Mesendoderm (in vitro differentiated cells): Measurements from ENCODE around the gene ABLIM3.

Source experiments
- DNase-seq: peaks from one replicate; pipeline ENCODE4 v3.0.0; 2013
- H2AK5ac ChIP-seq: 2 replicates; pipeline ENCODE4 v1.6.1; 2013; ENCODE audit warnings: low read length, inconsistent platforms
- H2BK120ac ChIP-seq: 2 replicates; pipeline ENCODE4 v1.6.1; 2013; ENCODE audit warnings: low read depth, mild to moderate bottlenecking, low read length, moderate library complexity, mixed read lengths
- H2BK15ac ChIP-seq: replicated peaks from 2 replicates; pipeline ENCODE4 v1.6.1; 2013; ENCODE audit warnings: low read depth, mild to moderate bottlenecking, moderate library complexity
- H2BK5ac ChIP-seq: 2 replicates; pipeline ENCODE4 v1.6.1; 2013; ENCODE audit warnings: low read length, inconsistent platforms
- H3K18ac ChIP-seq: 2 replicates; pipeline ENCODE4 v1.6.1; 2013; ENCODE audit warnings: mild to moderate bottlenecking, low read length, mixed read lengths
- H3K23ac ChIP-seq: one replicate; pipeline ENCODE4 v1.6.1; 2013; ENCODE audit warnings: low read length
- H3K27ac ChIP-seq: 2 replicates; pipeline ENCODE4 v1.5.1; 2013; ENCODE audit warnings: low read depth, mild to moderate bottlenecking, inconsistent platforms, low read length, moderate library complexity
- H3K27me3 ChIP-seq: 2 replicates; pipeline ENCODE4 v1.6.1; 2013; ENCODE audit warnings: low read length, control low read depth, mild to moderate bottlenecking, inconsistent platforms; ENCODE audit not compliant: insufficient read depth, poor library complexity
- H3K36me3 ChIP-seq: 2 replicates; pipeline ENCODE4 v1.6.1; 2013; ENCODE audit warnings: low read length, inconsistent platforms; ENCODE audit not compliant: control insufficient read depth, insufficient read depth
- H3K4ac ChIP-seq: one replicate; pipeline ENCODE4 v1.6.1; 2013; ENCODE audit warnings: low read depth, mild to moderate bottlenecking, low read length, moderate library complexity
- H3K4me1 ChIP-seq: 2 replicates; pipeline ENCODE4 v1.6.1; 2013; ENCODE audit warnings: low read depth, low read length, inconsistent platforms; ENCODE audit not compliant: control insufficient read depth
- H3K4me2 ChIP-seq: 2 replicates; pipeline ENCODE4 v1.6.1; 2013; ENCODE audit warnings: low read length
- H3K4me3 ChIP-seq: 2 replicates; pipeline ENCODE4 v1.5.1; 2013; ENCODE audit warnings: mild to moderate bottlenecking, low read length
- H3K56ac ChIP-seq: one replicate; pipeline ENCODE4 v1.6.1; 2013; ENCODE audit warnings: low read length
- H3K79me1 ChIP-seq: 2 replicates; pipeline ENCODE4 v1.6.1; 2013; ENCODE audit warnings: low read length, inconsistent platforms
- H3K79me2 ChIP-seq: 2 replicates; pipeline ENCODE4 v1.6.1; 2013; ENCODE audit warnings: mild to moderate bottlenecking, low read length; ENCODE audit not compliant: control insufficient read depth, insufficient read depth
- H3K9ac ChIP-seq: 2 replicates; pipeline ENCODE4 v1.6.1; 2013; ENCODE audit warnings: low read length, inconsistent platforms
- H4K5ac ChIP-seq: one replicate; pipeline ENCODE4 v1.6.1; 2013; ENCODE audit warnings: low read length
- H4K8ac ChIP-seq: one replicate; pipeline ENCODE4 v1.6.1; 2013; ENCODE audit warnings: low read depth, mild to moderate bottlenecking, control low read depth, low read length, moderate library complexity
- WGBS: extraction: QIAGEN DNeasy Blood & Tissue Kit; methylation state at CpG from one replicate; pipeline ENCODE4 v1.1.7; 2013; ENCODE audit warnings: low lambda C conversion rate, missing lambda C conversion rate; ENCODE audit not compliant: insufficient coverage; ENCODE audit errors: extremely low coverage; 5-methylcytosine and 5-hydroxymethylcytosine counted together

The ABLIM3 gene

DNA sequence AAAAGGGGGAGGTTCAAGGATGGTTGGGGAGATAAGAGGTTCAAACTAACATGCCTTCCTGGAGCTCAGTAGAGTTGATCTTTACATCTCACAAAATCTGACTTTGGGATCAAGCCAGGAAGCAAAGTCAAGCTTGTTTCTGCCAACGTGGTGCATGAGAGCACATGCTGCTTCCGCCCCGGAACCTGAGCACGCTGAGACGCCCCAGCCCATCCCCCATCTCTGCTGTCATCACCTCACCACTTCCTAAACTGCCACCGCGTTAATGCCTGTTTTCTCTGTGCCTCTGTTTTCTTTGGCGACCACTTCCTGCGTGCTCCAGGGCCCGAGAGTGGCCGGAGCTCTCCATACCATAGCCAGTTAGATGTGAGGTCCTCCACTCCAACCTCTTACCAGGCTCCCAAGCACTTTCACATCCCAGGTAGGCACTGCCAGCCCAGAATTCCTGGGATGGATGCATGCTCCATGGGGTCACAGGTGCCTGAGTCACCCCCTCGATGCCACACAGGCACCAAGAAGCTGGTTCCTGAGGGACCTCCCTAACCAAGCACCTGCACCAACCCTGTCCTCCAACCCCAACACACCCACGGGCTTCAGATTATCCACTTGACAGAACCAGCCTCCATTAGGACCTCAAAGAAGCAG, 99.2 kb downstream of the ABLIM3 start:
- H4K8ac ChIP-seq = no peak overlapping the region
- no peak overlapping the region for H3K23ac ChIP-seq
- no CpG with 5 or more reads among the region's 13 CpGs for WGBS
- H3K36me3 ChIP-seq = no peaks in the 10 kb centered on the region
- H3K18ac ChIP-seq = no peak overlapping the region
- H3K4ac ChIP-seq = no peak overlapping the region
- H3K4me2 ChIP-seq = no peak overlapping the region
- no peak overlapping the region for H2BK120ac ChIP-seq
- no peak for DNase-seq
- no peak overlapping the region for H3K56ac ChIP-seq
- H3K4me1 ChIP-seq = no peaks in the 10 kb centered on the region
- no peak overlapping the region for H3K9ac ChIP-seq
- H3K4me3 ChIP-seq = no peak overlapping the region
- H2AK5ac ChIP-seq = no peak overlapping the region
- no peak overlapping the region for H2BK15ac ChIP-seq
- no peaks in the 10 kb centered on the region for H3K79me1 ChIP-seq
- no peak overlapping the region for H4K5ac ChIP-seq
- no peak overlapping the region for H2BK5ac ChIP-seq
- no peaks in the 10 kb centered on the region for H3K79me2 ChIP-seq
- no peak overlapping the region for H3K27ac ChIP-seq
- no peaks in the 10 kb centered on the region for H3K27me3 ChIP-seq

GRCh38 chr5:149242339-149242738, 101.0 kb downstream of the ABLIM3 start:
- no peak overlapping the region for H2BK120ac ChIP-seq
- H3K23ac ChIP-seq = no peak overlapping the region
- no peak overlapping the region for H3K18ac ChIP-seq
- no peak overlapping the region for H2AK5ac ChIP-seq
- H4K8ac ChIP-seq = no peak overlapping the region
- no peak overlapping the region for H3K27ac ChIP-seq
- H3K56ac ChIP-seq = no peak overlapping the region
- no peak for DNase-seq
- H3K27me3 ChIP-seq = no peaks in the 10 kb centered on the region
- no peak overlapping the region for H3K4ac ChIP-seq
- no peaks in the 10 kb centered on the region for H3K4me1 ChIP-seq
- H3K79me2 ChIP-seq = no peaks in the 10 kb centered on the region
- H2BK15ac ChIP-seq = no peak overlapping the region
- H3K4me2 ChIP-seq = no peak overlapping the region
- no CpG with 5 or more reads among the region's 3 CpGs for WGBS
- H4K5ac ChIP-seq = no peak overlapping the region
- H3K9ac ChIP-seq = no peak overlapping the region
- no peak overlapping the region for H3K4me3 ChIP-seq
- no peaks in the 10 kb centered on the region for H3K79me1 ChIP-seq
- no peak overlapping the region for H2BK5ac ChIP-seq
- H3K36me3 ChIP-seq = no peaks in the 10 kb centered on the region

- H3K18ac ChIP-seq = no peak overlapping the region
- H2BK15ac ChIP-seq = no peak overlapping the region
- H2BK5ac ChIP-seq = no peak overlapping the region
- no peak overlapping the region for H3K4me2 ChIP-seq
- H3K56ac ChIP-seq = no peak overlapping the region
- DNase-seq = no peak
- no peaks in the 10 kb centered on the region for H3K79me1 ChIP-seq
- H3K27me3 ChIP-seq = no peaks in the 10 kb centered on the region
- no peaks in the 10 kb centered on the region for H3K4me1 ChIP-seq
- no peak overlapping the region for H3K4ac ChIP-seq
- H3K27ac ChIP-seq = no peak overlapping the region
- H3K4me3 ChIP-seq = no peak overlapping the region
- H4K5ac ChIP-seq = no peak overlapping the region
- H4K8ac ChIP-seq = no peak overlapping the region
- H3K9ac ChIP-seq = no peak overlapping the region
- no peaks in the 10 kb centered on the region for H3K79me2 ChIP-seq
- no CpG with 5 or more reads among the region's 4 CpGs for WGBS
- H2AK5ac ChIP-seq = no peak overlapping the region
- H3K23ac ChIP-seq = no peak overlapping the region
- H2BK120ac ChIP-seq = no peak overlapping the region
- H3K36me3 ChIP-seq = no peaks in the 10 kb centered on the region
These were observed 105.6 kb downstream of the ABLIM3 start for GRCh38 chr5:149246906-149247305.

DNA sequence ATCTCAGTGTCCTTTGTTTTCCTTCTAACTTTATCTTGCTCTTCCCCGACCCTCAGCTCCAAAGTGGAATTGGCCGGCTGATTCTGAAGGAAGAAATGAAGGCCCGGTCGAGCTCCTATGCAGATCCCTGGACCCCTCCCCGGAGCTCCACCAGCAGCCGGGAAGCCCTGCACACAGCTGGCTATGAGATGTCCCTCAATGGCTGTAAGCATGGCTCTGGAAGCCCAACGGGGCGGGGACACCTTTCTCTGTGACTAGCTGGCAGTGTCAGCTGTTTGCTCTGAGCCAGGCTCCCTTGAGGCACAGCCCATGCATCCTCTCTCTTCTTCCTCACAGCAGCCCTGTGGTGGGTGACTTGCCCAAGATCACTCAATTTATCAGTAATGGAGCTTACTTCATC, 106.4 kb downstream of the ABLIM3 start:
- no peaks in the 10 kb centered on the region for H3K4me1 ChIP-seq
- no CpG with 5 or more reads among the region's 8 CpGs for WGBS
- no peak overlapping the region for H3K23ac ChIP-seq

GRCh38 chr5:149251546-149251945, 110.3 kb downstream of the ABLIM3 start:
- Histone ChIP-seq H3K36me3 (no peaks in the 10 kb centered on the region), H3K27me3 (no peaks in the 10 kb centered on the region), H3K4ac (no peak overlapping the region), H2BK120ac (no peak overlapping the region), H3K27ac (no peak overlapping the region), H3K79me1 (no peaks in the 10 kb centered on the region), H2BK15ac (no peak overlapping the region), H3K18ac (no peak overlapping the region), H4K5ac (no peak overlapping the region), H3K9ac (no peak overlapping the region), H3K56ac (no peak overlapping the region), H2BK5ac (no peak overlapping the region), H4K8ac (no peak overlapping the region), H3K23ac (no peak overlapping the region), H3K4me3 (no peak overlapping the region), H2AK5ac (no peak overlapping the region), H3K4me1 (no peaks in the 10 kb centered on the region), H3K4me2 (no peak overlapping the region), H3K79me2 (no peaks in the 10 kb centered on the region)
- WGBS = no CpG with 5 or more reads among the region's 4 CpGs
- no peak for DNase-seq

More for the DNA sequence above, 106.4 kb downstream of the ABLIM3 start:
- Histone ChIP-seq H4K5ac (no peak overlapping the region), H2BK5ac (no peak overlapping the region), H3K56ac (no peak overlapping the region), H3K18ac (no peak overlapping the region), H3K36me3 (no peaks in the 10 kb centered on the region), H3K4me2 (no peak overlapping the region), H2BK120ac (no peak overlapping the region), H2AK5ac (no peak overlapping the region), H3K27ac (no peak overlapping the region), H3K79me1 (no peaks in the 10 kb centered on the region), H3K27me3 (no peaks in the 10 kb centered on the region), H3K79me2 (no peaks in the 10 kb centered on the region), H3K4me3 (no peak overlapping the region), H2BK15ac (no peak overlapping the region), H3K9ac (no peak overlapping the region), H4K8ac (no peak overlapping the region), H3K4ac (no peak overlapping the region)
- DNase-seq = no peak

GRCh38 chr5:149254506-149254905, 113.2 kb downstream of the ABLIM3 start:
- Histone ChIP-seq H3K4ac (no peak overlapping the region), H3K27me3 (no peaks in the 10 kb centered on the region), H3K36me3 (no peaks in the 10 kb centered on the region)

More at GRCh38 chr5:149254506-149254905, 113.2 kb downstream of the ABLIM3 start:
- Histone ChIP-seq H3K4me2 (no peak overlapping the region), H3K9ac (no peak overlapping the region), H2AK5ac (no peak overlapping the region), H3K18ac (no peak overlapping the region), H4K8ac (no peak overlapping the region), H3K56ac (no peak overlapping the region), H3K27ac (no peak overlapping the region), H4K5ac (no peak overlapping the region), H2BK5ac (no peak overlapping the region), H3K79me2 (no peaks in the 10 kb centered on the region), H2BK120ac (no peak overlapping the region), H3K79me1 (no peaks in the 10 kb centered on the region), H2BK15ac (no peak overlapping the region), H3K4me3 (no peak overlapping the region), H3K4me1 (no peaks in the 10 kb centered on the region), H3K23ac (no peak overlapping the region)
- WGBS = no CpG with 5 or more reads among the region's 3 CpGs
- DNase-seq = peak; percentile 47
